ENCODE data around the gene KRTAP9-4. TPM values are rescaled to one million over a fixed set of nuclear protein-coding genes. Genes with fewer than 3 reads are reported as not detected.
"Not testable (repeated sequence)": the region's sequence is repeated elsewhere in the genome, so short reads cannot be mapped to it uniquely, and the experiment has no call there.

The KRTAP9-4 gene
- total RNA-seq, result not detected
- long read RNA-seq, result 0 reads

- DNase-seq (ENCODE audit: missing footprints); intact Hi-C loops (cut with DNase I); ATAC-seq: not testable (repeated sequence)
Measured at GRCh38 chr17:41249637-41250240, at the start of gene KRTAP9-4. Gene KRTAP9-4 (plus strand): TSS chr17:41249687. CDS start chr17:41249721, 34 bp downstream.

GRCh38 chr17:41211845-41212466 is 37.5 kb upstream of the KRTAP9-4 start:
- intact Hi-C loops (cut with DNase I), result no loop called here
- no peak for DNase-seq (ENCODE audit: missing footprints)
- ATAC-seq, result no peak

- ATAC-seq, result no peak
- intact Hi-C loops (cut with DNase I), result no loop called here
- DNase-seq (ENCODE audit: missing footprints), result peak; percentile 48
Measured at GRCh38 chr17:41212524-41213169, 36.8 kb upstream of the KRTAP9-4 start.

- ATAC-seq (no peak), DNase-seq (ENCODE audit: missing footprints) (no peak)
- intact Hi-C loops (cut with DNase I), result no loop called here
Measured at GRCh38 chr17:41215681-41216080, 33.8 kb upstream of the KRTAP9-4 start.

- no peak for DNase-seq (ENCODE audit: missing footprints)
- intact Hi-C loops (cut with DNase I), result no loop called here
- no peak for ATAC-seq
Measured at GRCh38 chr17:41223821-41224220, 25.7 kb upstream of the KRTAP9-4 start.

- DNase-seq (ENCODE audit: missing footprints) (no peak), ATAC-seq (no peak)
- intact Hi-C loops (cut with DNase I), result no loop called here
Measured at GRCh38 chr17:41226051-41226450, 23.4 kb upstream of the KRTAP9-4 start.

GRCh38 chr17:41226598-41227095 is 22.8 kb upstream of the KRTAP9-4 start, which contains the start of gene KRTAP9-2:
Gene KRTAP9-2 (plus strand): TSS chr17:41226648. CDS start chr17:41226655, 7 bp downstream.
- ATAC-seq; intact Hi-C loops (cut with DNase I); DNase-seq (ENCODE audit: missing footprints): not testable (repeated sequence)

GRCh38 chr17:41230094-41230493 is 19.4 kb upstream of the KRTAP9-4 start:
- intact Hi-C loops (cut with DNase I), result no loop called here
- ATAC-seq (no peak), DNase-seq (ENCODE audit: missing footprints) (no peak)

- ATAC-seq (no peak), DNase-seq (ENCODE audit: missing footprints) (no peak)
- intact Hi-C loops (cut with DNase I), result no loop called here
Measured at GRCh38 chr17:41231731-41232130, 17.8 kb upstream of the KRTAP9-4 start.

GRCh38 chr17:41232399-41233105 is 16.9 kb upstream of the KRTAP9-4 start, which contains the start of gene KRTAP9-3:
Gene KRTAP9-3 (plus strand): TSS chr17:41232449. CDS start chr17:41232502, 53 bp downstream.
- ATAC-seq; DNase-seq (ENCODE audit: missing footprints); intact Hi-C loops (cut with DNase I): not testable (repeated sequence)

GRCh38 chr17:41237116-41237515 is 12.4 kb upstream of the KRTAP9-4 start:
- ATAC-seq; intact Hi-C loops (cut with DNase I); DNase-seq (ENCODE audit: missing footprints): not testable (repeated sequence)

- ATAC-seq; DNase-seq (ENCODE audit: missing footprints); intact Hi-C loops (cut with DNase I): not testable (repeated sequence)
Measured at GRCh38 chr17:41237949-41238437, 11.5 kb upstream of the KRTAP9-4 start, which contains the start of gene KRTAP9-8. Gene KRTAP9-8 (plus strand): TSS chr17:41237999. CDS start chr17:41238052, 53 bp downstream.

GRCh38 chr17:41246995-41247787 is 2.3 kb upstream of the KRTAP9-4 start:
- DNase-seq (ENCODE audit: missing footprints); intact Hi-C loops (cut with DNase I); ATAC-seq: not testable (repeated sequence)

- DNase-seq (ENCODE audit: missing footprints) (no peak), ATAC-seq (no peak)
- intact Hi-C loops (cut with DNase I), result no loop called here
Measured at GRCh38 chr17:41251261-41251660, 1.8 kb downstream of the KRTAP9-4 start.

GRCh38 chr17:41254861-41255260 is 5.4 kb downstream of the KRTAP9-4 start:
- DNase-seq (ENCODE audit: missing footprints) (no peak), ATAC-seq (no peak)
- intact Hi-C loops (cut with DNase I), result no loop called here

GRCh38 chr17:41255381-41256290 is 6.1 kb downstream of the KRTAP9-4 start, which contains the start of gene KRTAP9-9:
Gene KRTAP9-9 (plus strand): TSS chr17:41255384.
- intact Hi-C loops (cut with DNase I); ATAC-seq: not testable (repeated sequence)
- DNase-seq (ENCODE audit: missing footprints), result peak; percentile 60

GRCh38 chr17:41256291-41256685 is 6.8 kb downstream of the KRTAP9-4 start:
- intact Hi-C loops (cut with DNase I), result no loop called here
- no peak for DNase-seq (ENCODE audit: missing footprints)
- ATAC-seq, result no peak

Measured in Right ventricle myocardium inferior (tissue), 1 donor.